ENCODE measurements around the gene PPM1H.

DNA sequence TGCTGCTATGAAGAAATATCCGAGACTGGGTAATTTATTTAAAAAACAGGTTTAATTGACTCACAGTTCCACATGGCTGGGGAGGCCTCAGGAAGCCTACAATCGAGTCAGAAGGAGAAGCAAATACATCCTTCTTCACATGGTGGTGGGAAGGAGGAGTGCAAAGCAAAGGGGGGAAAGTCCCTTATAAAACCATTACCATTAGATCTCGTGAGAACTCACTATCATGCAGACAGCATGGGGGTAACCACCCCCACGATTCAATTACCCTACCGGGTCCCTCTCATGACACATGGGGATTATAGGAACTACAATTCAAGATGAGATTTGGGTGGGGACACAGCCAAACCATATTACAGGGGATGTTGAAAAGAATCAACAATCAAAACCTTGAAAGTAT is 74.9 kb downstream of the PPM1H start:
- TF ChIP-seq, protein P1, sequence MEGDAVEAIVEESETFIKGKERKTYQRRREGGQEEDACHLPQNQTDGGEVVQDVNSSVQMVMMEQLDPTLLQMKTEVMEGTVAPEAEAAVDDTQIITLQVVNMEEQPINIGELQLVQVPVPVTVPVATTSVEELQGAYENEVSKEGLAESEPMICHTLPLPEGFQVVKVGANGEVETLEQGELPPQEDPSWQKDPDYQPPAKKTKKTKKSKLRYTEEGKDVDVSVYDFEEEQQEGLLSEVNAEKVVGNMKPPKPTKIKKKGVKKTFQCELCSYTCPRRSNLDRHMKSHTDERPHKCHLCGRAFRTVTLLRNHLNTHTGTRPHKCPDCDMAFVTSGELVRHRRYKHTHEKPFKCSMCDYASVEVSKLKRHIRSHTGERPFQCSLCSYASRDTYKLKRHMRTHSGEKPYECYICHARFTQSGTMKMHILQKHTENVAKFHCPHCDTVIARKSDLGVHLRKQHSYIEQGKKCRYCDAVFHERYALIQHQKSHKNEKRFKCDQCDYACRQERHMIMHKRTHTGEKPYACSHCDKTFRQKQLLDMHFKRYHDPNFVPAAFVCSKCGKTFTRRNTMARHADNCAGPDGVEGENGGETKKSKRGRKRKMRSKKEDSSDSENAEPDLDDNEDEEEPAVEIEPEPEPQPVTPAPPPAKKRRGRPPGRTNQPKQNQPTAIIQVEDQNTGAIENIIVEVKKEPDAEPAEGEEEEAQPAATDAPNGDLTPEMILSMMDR (IDR thresholded peaks at IDR 0.05; ENCODE audit: low read depth, low read length) = no peak
- no peak for TF ChIP-seq EZH2phosphoT487 (IDR thresholded peaks at IDR 0.05; ENCODE audit: low read depth)

Data from OCI-LY3 (cell line).